ENCODE data around the gene CYLD.
A peak's percentile ranks its signal among the peaks of the same experiment; 100 is the strongest.

CYLD gene

GRCh38 chr16:50741781-50742575, at the start of gene CYLD:
CYLD (plus strand) TSS chr16:50742086; CDS start chr16:50749699, 7,613 bp downstream.
- DNase-seq (ENCODE audit: low read depth): peak; percentile 99

GRCh38 chr16:50692644-50692998, 49.3 kb upstream of the CYLD start:
- no peak for DNase-seq (ENCODE audit: low read depth)

DNA sequence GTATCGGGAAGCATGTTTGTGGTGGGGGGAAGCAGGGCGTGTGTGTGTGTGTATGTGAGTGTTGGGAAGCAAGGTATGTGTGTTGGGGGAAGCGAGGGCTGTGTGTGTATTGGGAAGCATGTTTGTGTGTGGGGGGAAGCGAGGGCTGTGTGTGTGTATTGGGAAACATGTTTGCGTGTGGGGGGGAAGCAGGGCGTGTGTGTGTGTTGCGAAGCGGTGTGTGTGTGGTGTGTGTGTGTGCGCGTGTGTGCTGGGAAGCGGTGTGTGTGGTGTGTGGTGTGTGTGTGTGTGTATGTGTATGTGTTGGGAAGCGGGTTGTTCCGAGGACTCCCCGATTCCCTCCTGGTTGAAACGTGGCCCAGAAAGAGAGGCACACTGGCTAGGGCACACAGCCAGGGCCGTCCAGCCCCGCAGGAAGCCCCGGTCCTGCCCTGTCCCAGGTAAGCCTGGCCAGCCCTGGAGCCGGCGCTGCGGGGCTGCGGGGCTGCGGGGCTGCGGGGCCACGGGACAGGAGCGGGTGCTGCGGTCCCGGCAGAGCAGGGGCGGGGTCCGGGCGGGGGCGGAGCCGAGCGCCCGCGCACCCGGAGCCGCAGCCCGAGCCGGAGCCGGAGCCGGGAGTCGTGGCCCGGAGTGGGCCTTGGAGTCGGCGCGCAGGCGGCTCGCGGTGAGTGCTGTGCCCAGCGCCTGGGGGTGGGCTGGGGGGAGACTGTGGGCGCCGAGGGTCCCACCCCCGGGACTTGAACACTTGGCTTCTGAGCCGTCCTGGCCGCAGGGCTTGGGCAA, 48.7 kb upstream of the CYLD start, which contains the start of gene NOD2:
NOD2 (plus strand) TSS at position 608 of the 783 bp plus-strand sequence. CDS start 5,890 bp downstream, outside the sequence.
- DNase-seq (ENCODE audit: low read depth): no peak

DNA sequence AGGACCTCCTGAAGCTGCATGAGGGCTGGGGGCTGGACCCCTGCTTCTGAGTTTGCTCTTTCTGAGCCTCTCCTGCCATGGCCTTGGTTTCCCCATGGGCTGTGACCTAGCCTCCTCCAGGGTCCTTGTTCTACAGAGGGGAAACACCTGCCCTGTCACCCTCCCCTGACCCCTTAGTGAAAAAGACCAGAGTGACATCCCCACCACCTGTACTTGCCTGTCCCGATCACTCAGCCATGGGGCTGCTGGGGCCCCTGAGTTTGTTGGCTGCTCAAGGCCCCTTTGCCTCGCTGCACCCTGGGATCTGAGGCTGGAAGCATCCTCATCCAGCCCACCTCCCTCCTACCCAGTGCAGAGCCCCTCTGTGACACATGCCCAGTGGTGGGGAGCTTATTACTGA, 47.7 kb upstream of the CYLD start:
- no peak for DNase-seq (ENCODE audit: low read depth)

GRCh38 chr16:50695017-50696000, 46.6 kb upstream of the CYLD start:
- DNase-seq (ENCODE audit: low read depth): no peak

DNA sequence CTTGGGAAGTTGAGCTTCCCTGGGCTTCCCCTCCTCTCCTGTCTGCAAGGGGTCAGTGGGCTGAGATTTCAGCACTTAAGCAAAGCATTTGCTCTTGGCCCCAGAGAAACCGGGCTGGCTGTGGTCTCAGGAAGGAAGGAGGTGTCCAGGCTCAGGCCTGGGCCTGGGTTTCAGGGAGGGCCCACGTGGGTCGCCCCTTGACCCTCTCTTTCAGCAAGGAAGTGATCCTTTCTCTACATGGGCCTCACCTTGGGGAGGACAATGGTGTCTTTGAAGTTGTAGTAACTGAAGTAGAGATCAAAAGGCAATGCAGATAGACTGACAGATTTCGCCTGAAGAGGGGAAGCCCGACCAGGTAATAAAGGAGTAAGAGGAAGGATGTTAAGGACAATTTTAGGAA, 45.8 kb upstream of the CYLD start:
- DNase-seq (ENCODE audit: low read depth): no peak

DNA sequence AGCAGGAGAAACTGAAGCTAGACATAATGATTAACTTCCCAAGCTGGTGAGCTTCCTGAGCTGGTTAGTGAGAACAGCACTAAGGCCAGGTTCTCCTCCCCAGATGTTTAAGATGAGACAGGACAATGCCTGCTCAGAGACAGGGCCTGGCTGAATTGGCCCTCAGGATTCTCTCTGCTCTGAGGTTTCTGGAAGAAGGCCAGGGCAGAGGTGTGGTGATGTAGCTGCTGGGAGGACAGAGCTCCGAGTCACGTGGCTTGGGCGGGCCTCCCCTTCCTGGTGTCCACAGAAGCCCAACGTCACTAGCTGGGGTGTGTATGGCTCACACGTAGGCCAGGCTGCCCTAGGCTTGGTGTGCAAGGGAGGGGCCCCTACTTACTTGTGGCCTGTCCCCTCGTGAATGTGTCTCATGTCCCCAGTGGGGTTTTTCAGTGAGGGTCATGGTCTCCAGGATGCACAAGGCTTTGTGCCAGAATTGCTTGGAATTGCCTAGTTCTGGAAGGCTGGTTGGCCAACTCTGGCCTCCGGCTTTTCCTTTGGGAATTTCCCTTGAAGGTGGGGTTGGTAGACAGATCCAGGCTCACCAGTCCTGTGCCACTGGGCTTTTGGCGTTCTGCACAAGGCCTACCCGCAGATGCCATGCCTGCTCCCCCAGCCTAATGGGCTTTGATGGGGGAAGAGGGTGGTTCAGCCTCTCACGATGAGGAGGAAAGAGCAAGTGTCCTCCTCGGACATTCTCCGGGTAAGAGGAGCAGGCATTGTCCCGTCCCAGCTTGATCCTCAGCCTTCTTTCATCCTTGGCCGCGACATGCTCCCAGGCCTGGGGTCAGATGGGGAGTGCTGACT, 45.1 kb upstream of the CYLD start:
- DNase-seq (ENCODE audit: low read depth): peak; percentile 20

DNA sequence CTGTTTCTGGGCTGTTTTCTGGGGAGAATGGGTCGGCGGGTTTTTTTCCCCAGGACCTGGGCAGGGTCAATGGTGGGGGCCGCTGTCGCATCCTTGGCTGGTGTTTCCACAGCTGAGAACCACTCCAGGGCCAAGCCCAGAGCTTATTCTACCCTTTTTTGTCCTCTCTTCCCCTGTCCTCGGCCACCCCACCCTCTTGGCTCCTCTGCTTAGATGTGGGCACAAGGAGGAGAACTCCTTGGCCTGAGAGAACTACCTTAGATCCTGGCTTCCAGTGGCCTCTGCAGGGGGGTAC, 44.5 kb upstream of the CYLD start:
- no peak for DNase-seq (ENCODE audit: low read depth)

DNA sequence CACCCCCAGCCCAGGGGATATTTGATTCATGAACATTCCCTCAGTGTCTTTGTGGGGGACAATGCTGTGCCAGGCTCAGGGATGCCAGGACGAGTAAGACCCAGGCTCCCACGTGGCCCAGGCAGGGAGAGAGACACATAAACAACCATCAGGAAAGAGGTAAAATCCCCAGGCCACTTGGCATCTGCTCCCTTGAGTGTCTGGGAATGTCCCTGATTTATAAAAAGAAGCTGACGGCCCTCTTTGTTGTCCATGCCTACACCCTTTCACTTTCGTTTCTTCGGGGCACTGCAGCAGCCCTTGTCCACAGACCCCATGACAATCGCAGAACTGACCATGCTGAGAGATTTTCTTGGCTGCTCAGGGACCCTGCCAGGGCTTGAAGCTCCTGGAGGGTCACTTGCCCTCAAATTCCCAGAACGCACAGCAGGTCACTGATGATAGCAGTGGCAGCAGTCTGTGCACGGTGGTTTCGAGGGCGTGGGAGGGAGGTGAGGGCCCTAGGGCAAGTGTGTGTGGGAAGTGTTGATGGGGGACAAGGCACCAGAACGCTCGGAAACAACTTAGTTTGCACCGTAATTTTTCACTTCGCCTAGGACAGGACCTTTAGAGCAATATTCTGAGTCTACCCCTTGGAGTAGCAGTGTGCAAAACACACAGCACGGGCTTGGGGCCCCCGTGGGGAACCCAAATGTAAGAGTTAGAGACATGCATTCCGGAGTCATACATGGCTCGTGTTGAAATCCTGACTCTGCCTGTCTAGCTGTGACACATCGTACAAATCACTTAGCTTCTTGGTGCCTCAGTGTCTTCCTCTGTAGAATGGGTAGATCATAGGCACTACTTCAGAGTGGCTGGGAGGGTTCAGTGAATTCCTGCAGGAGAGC, 43.8 kb upstream of the CYLD start:
- no peak for DNase-seq (ENCODE audit: low read depth)

- DNase-seq (ENCODE audit: low read depth): no peak
These were observed 42.3 kb upstream of the CYLD start for GRCh38 chr16:50699326-50700159.

GRCh38 chr16:50702725-50703124, 39.2 kb upstream of the CYLD start:
- no peak for DNase-seq (ENCODE audit: low read depth)

DNA sequence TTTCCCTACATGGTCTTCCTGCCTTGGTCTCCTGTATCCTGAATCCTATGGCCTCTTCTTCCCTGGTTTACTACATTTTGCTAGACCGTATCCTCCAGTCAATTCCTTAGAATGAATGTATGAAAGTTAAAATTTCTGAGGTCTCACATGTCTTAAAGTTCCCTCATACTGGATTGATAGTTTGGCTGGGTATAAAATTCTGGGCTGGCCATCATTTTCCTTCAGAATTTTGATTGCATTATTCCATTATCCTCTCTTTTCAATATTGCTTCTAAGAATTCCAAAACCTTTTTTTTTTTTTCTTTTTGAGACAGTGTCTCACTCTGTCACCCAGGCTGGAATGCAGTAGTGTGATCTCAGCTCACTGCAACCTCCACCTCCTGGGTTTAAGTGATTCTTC, 37.6 kb upstream of the CYLD start:
- DNase-seq (ENCODE audit: low read depth): no peak

DNA sequence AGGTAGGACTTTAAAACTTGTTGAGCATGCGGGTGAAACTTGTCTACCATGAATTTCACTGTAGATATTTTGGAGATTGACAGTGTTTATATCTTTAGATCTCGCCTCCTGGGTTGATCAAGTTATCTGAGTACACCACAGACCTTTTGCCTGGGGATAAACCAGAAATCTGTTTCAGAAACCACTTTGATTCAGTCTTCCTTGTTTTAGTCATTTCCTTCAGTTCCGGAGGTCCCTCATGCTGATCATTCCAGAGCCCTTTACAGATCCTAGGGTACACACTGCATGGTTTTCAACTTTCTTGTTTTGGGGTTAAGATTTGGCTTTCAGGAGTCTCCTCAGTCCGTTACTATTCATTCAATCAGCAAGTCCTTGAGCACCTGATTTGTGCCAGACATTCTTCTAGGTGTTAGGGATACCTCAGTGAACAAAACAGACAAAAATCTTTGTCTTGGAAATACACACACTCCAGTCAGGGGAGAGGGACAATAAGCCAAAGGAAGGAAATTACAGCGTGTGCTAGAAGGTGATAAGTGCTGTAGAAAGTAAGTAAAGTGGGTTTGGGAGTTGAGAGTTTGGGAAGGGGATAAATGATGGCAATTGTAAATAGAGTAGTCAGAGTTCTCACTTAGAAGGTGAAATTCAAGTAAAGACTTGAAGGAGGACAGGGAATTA, 36.3 kb upstream of the CYLD start:
- DNase-seq (ENCODE audit: low read depth): no peak

DNA sequence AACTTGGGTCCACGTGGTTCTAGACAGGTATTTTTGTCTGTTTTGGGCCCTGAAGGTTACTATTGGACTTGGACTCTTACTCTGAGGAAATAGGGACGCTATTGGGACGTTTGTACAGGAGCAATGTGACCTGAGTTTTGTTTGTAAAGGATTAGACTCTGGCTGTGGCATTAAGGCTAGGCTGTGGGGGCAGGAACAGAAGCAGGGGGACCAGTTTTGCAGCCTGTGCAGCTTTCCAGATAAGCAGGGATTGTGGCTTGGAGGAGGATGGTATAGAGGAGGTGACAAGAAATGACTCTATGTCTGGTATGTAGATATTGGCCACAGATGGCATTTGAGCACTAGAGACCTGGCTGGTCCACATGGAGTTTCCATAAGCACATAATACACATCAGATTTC, 35.6 kb upstream of the CYLD start:
- no peak for DNase-seq (ENCODE audit: low read depth)

GRCh38 chr16:50708373-50709060, 33.4 kb upstream of the CYLD start:
- DNase-seq (ENCODE audit: low read depth): no peak

- no peak for DNase-seq (ENCODE audit: low read depth)
These were observed 32.7 kb upstream of the CYLD start for GRCh38 chr16:50709061-50709684.

- DNase-seq (ENCODE audit: low read depth): no peak
These were observed 31.9 kb upstream of the CYLD start for GRCh38 chr16:50709980-50710379.

GRCh38 chr16:50711040-50711439, 30.8 kb upstream of the CYLD start:
- no peak for DNase-seq (ENCODE audit: low read depth)

All from stimulated activated CD8-positive, alpha-beta memory T cell treated with anti-CD3 and anti-CD28 coated beads, Interleukin-12 subunit alpha, Interleukin-12 subunit beta, amount 100 ng/mL, for 1 hour (primary cell).